ENCODE results near the gene GTF3C2. TPM values are rescaled to one million over a fixed set of nuclear protein-coding genes. Genes with fewer than 3 reads are reported as not detected.
"Not testable (repeated sequence)": the region's sequence is repeated elsewhere in the genome, so short reads cannot be mapped to it uniquely, and the experiment has no call there.

The GTF3C2 gene
- polyA plus RNA-seq, 5 donors: 55.7 to 65.1 (median 61.3) TPM

- DNase-seq: no peak
Measured at GRCh38 chr2:27323596-27324285, 32.8 kb downstream of the GTF3C2 start.

GRCh38 chr2:27322766-27323595, 33.6 kb downstream of the GTF3C2 start, which contains the start of gene MPV17:
Gene MPV17 (minus strand): TSS chr2:27323097. CDS start chr2:27322517, 580 bp downstream.
- DNase-seq: peak; percentile 88 to 91

- no peak for DNase-seq
Measured at GRCh38 chr2:27322301-27322765, 34.2 kb downstream of the GTF3C2 start.

- no peak for DNase-seq
Measured at GRCh38 chr2:27320958-27321543, 35.5 kb downstream of the GTF3C2 start.

- not testable (repeated sequence) for DNase-seq
Measured at GRCh38 chr2:27319839-27320238, 36.7 kb downstream of the GTF3C2 start.

GRCh38 chr2:27316655-27317412, 39.7 kb downstream of the GTF3C2 start:
- peak in 1 of 2 donors; percentile 18 for DNase-seq

GRCh38 chr2:27315122-27315521, 41.4 kb downstream of the GTF3C2 start:
- DNase-seq: no peak

- DNase-seq: no peak
Measured at GRCh38 chr2:27314709-27315108, 41.9 kb downstream of the GTF3C2 start.

GRCh38 chr2:27313882-27314645, 42.5 kb downstream of the GTF3C2 start:
- DNase-seq: no peak

GRCh38 chr2:27312152-27312551, 44.4 kb downstream of the GTF3C2 start:
- DNase-seq: no peak

- no peak for DNase-seq
Measured at GRCh38 chr2:27309651-27310050, 46.9 kb downstream of the GTF3C2 start.

GRCh38 chr2:27308359-27308881, 48.1 kb downstream of the GTF3C2 start, which contains the start of gene UCN:
Gene UCN (minus strand): TSS chr2:27308445. CDS start chr2:27307895, 550 bp downstream.
- peak; percentile 25 to 27 for DNase-seq

GRCh38 chr2:27307545-27308358, 48.8 kb downstream of the GTF3C2 start:
- no peak for DNase-seq

- DNase-seq: no peak
Measured at GRCh38 chr2:27307287-27307544, 49.3 kb downstream of the GTF3C2 start.

GRCh38 chr2:27306573-27307286, 49.8 kb downstream of the GTF3C2 start:
- no peak for DNase-seq

- no peak for DNase-seq
Measured at GRCh38 chr2:27306136-27306535, 50.4 kb downstream of the GTF3C2 start.

GRCh38 chr2:27305516-27305915, 51.0 kb downstream of the GTF3C2 start:
- DNase-seq: no peak

GRCh38 chr2:27304488-27305240, 51.9 kb downstream of the GTF3C2 start:
- DNase-seq: no peak
